NCI-H748 (cell line): ENCODE results near the gene HAT1.
"Not testable (repeated sequence)": the region's sequence is repeated elsewhere in the genome, so short reads cannot be mapped to it uniquely, and the experiment has no call there.

ENCODE experiments used
- DNase-seq: peaks from one replicate; lab custom pipeline; 2025; ENCODE audit not compliant: unreplicated experiment; lab: John Stamatoyannopoulos, UW

The HAT1 gene

GRCh38 chr2:171922230-171923022 is at the start of gene HAT1:
Gene HAT1 (plus strand): TSS chr2:171922461. CDS start chr2:171922501, 40 bp downstream.
- peak; percentile 98 for DNase-seq

DNA sequence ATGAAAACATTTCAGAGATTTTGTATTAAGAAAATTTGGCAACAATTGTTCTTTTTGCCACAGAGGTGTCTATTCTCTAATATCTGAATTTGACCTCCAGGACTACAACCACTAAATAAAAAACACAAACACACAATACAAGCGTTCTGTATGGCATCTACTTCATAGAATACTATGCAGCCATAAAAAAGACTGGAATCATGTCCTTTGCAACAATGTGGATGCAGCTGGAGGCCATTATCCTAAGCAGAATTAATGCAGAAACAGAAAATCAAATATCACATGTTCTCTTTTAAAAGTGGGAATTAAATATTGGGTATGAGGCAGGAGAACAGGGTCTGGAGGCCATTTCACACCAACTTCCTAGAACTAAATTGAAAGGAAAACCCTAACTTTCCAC is 47.7 kb upstream of the HAT1 start:
- no peak for DNase-seq

DNA sequence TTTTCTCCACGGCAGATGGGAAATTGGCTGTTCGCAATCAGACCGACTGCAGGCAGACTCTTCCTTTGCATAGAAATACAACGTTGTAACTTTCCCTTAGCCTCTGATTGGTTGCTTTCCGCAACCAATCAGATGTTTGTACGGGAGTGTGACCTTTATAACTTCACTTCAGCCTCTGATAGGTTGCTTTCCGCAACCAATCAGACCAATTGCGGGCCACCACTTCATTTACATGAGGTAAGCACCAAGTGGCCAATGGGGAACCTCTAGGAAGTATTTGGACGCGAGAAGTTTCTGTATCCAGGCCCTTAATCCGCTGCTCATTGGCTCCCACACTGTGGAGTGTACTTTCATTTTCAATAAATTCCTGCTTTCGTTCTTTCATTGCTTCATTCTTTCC is 47.3 kb upstream of the HAT1 start:
- no peak for DNase-seq

DNA sequence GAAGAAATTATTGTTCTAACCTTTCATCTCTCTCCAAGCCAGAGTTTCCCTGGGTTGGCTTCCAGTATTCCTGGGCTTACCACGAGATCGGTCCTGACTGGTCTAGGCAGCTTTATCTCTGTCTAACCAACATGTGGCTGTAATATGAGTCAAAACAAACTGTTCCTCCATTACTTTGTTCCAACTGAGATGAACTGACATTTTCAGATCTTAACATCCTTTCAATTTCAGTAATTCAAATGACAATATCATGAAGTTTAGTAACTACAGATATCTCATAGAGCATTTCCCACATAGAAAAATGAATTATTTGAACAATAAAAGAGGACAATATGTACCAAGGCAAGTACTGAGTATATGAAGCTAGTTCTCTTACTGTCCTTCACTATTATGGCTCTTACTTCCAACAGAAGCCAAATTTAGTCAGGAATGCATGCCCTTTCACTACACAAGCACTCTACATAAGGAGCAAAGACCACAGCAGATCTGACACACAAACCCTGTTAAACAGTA is 43.7 kb upstream of the HAT1 start:
- peak; percentile 23 for DNase-seq

- no peak for DNase-seq
These were observed 42.4 kb upstream of the HAT1 start for GRCh38 chr2:171879865-171880264.

DNA sequence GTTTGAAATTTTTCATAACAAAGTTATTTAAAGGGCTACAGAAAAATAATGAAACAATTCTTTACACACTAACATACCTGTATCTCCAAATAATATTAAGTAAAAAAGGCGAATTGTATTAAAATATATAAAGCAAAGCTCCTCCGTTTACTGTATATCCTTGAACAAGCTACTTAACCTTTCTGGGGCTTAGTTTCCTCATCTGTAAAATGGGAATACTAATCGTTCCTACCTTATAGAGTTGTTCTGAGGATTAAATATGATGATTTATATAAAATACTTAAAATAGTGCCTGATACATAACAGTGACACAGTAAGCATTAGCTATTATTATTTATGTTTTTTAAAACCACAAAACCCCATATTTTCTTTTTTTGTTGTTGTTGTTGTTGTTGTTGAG is 41.5 kb upstream of the HAT1 start:
- DNase-seq = no peak

GRCh38 chr2:171882089-171882769 is 40.0 kb upstream of the HAT1 start:
- DNase-seq = no peak

DNA sequence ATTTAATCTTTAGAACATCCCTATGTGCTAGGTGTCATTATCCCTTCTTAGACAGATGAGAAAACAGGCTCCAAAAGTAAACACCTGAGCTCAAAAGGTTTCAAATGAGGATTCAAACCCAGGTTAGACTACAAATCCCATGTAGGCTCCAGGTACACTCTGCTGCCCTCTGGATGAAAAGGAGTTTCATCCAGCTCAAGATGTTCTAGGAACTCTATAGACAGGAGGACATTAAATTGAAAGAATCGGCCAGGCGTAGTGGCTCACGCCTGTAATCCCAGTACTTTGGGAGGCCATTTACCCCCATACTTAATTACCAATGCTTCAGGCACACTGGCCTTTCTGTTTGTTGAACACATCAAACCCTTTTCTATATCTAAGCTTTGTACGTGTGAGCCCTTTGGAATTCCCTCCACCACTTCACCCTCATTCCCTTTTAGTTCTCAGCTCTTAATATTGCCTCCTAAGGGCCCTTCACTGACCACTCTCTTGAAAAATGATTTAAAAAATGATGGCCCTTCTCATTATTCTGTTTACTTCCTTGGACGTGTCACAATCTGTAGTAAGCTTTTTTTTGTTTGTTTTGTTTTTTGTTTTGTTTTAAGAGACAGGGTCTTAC is 38.9 kb upstream of the HAT1 start:
- no peak for DNase-seq

DNA sequence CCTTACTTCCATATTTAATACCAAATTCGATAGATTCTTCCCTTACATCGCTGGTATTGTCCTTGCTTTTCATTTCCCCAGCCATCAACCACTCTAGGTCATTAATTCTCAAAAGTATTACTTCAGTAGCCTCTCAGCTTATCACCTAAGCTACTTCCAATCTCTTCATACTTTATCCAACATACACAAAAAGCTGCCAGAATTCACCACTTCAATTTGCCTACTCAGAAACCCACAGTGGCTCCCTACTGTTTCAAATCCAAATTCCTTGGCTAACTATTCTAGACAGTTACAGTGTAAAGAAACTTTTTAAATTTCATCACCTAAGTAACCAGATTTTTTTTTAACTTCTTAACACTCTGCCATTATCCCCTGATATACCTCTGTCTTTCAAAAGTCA is 32.9 kb upstream of the HAT1 start:
- DNase-seq = no peak

- DNase-seq = no peak
These were observed 32.5 kb upstream of the HAT1 start for GRCh38 chr2:171889808-171890207.

GRCh38 chr2:171893196-171893823 is 29.0 kb upstream of the HAT1 start:
- peak; percentile 50 for DNase-seq

DNA sequence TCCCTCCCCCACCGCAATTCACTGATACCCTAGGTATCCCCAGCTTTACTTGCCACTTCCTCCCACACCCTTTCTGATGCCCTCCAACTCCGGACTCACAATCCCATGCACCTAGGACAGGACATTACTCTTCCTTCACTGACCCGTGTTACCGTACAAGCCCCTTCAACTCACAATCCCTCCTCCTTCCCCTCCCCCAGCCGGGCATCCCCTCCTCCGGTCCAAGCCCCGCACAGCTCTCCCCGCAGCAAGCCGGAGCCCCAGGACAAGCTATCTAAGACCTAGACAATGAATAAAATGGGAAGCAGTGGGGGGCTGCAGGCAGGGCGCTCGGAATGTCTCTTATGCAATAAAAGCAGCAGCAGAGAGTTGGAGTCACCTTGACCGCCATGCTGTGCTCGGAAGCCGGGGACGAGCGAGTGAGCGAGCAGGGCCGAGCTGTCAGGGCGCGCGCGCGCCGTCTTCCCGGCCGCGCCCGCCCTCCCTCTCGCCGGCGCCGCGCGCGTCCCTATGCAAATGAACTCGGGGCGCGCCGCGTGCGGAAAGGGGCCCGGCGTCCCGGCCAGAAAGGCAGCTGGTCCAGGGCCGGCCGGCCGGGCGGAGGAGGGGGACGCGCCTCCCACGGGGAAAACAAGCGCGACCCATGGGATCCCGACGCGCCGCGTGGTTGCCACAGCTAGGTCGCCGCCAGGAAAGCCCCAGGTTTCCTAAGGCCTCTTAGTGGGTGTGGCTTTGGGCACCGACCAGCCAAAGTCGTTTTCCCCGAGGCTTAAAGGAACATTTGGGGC is 28.2 kb upstream of the HAT1 start, which contains the start of gene SLC25A12:
Gene SLC25A12, minus strand, starts transcription at position 421 of the 788 bp plus-strand sequence. Its CDS starts 30 bp downstream, at position 391.
- DNase-seq = peak; percentile 91

- no peak for DNase-seq
These were observed 27.7 kb upstream of the HAT1 start for GRCh38 chr2:171894612-171894947.

DNA sequence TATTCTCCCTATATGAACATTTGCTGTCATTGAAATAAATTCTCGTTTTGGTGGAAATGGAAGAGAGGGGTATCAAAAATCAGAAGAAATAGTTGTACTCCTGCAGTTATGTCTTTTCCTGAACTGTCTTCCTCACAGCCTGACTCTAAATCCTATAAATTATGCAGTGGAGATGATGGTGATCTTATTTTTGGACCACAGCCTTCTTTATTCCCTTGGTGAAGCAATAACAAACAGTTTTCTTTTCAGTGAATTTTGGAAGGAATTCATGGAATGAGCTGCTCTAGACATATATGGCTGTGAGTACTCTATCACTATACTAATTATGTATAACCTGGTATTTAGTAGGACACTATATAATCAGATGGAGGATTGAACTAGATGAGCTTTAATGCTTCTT is 26.5 kb upstream of the HAT1 start:
- DNase-seq = no peak

GRCh38 chr2:171899623-171900282 is 22.5 kb upstream of the HAT1 start:
- not testable (repeated sequence) for DNase-seq

DNA sequence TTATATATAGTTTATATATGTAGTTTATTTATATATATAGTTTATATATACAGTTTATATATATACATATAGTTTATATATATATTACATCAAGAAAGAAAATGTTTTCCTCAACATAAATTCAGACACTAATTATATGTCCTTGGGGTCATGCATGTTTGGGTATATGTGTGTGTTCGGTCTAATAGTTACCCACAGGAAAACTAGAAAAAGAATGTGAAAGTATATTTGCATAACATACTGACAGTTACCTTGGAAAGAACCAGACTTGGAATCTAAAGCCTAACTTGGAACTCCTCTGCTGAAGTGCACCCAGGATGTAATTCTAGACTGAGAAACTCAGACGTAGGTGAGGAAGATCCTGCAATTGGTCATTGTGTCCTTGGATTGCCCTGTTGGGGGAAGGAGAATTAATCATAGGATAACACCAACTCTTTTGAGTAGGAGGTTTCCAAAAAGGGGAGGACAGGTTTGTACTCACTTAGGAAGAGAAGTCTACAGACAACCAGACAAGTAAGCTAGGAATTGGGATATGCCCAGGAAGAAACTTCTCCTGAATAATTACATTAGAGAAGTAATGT is 19.3 kb upstream of the HAT1 start:
- no peak for DNase-seq

DNA sequence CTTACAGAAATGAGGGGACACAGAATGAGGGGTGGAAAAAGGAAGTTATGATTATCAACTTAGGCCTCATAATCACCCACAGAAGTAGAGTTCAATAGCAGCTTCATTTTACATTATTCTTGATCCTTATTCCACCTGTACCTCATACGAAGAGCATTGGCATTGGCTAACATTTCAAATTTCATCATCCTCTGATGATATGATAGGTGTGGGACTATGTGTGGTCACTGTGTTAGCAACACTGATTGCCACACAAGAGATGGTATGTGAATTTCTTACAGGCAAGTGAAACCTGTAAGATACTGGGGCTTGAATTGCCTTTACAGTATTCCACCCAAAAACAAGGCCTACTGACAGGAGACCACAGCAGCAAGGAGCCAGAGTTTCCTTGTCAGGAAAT is 14.0 kb upstream of the HAT1 start:
- no peak for DNase-seq

- DNase-seq = no peak
These were observed 13.0 kb upstream of the HAT1 start for GRCh38 chr2:171909266-171909665.

DNA sequence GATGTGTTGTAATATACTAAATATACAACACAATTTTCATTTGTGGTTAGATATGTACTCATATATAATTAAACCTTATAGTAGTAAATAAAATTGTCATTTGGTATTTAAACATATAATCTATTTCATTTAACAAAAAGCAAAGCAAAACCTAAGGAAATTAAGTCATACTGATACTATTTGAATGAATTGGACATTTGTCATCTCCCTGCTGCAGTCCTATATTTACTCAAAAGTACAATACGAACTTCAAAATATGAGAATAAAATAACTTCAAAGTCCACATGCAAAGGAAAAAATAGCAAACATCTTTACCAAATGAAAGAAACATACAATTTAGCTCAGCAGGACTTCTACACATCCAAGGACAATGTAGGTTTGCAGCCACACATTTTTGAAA is 11.8 kb upstream of the HAT1 start:
- no peak for DNase-seq

DNA sequence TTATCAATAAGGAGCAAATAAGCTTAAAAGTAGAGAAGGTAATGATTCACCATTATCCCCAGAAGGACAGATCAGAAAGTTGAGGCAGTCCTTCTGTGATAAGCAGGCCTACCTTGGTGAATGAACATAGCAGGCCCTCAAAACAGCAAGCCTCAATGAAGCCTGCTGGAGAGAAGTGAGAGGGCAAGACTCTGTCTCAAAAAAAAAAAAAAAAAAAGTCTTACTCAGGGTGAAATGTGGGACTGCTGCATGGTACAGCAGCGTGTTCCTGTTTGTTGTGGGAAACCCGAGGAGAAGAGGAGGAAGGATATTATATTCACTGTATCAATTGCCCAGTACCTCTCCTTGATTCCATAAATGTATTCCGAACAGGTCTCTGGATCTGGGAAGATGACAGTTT is 8.7 kb upstream of the HAT1 start:
- DNase-seq = no peak
